Fibroblast of pulmonary artery (primary cell): ENCODE measurements around the gene INPP4B.

Experiments
- DNase-seq: peaks from one replicate; pipeline ENCODE4 v3.0.0-alpha.2; 2010; ENCODE audit warnings: low read depth
- H3K4me3 ChIP-seq: replicated peaks from 2 replicates; pipeline ENCODE4 v1.5.1; 2011; ENCODE audit warnings: low read depth, mild to moderate bottlenecking, control low read depth, low read length, moderate library complexity
- TF ChIP-seq, protein P1 (sequence below): IDR thresholded peaks from 2 replicates; pipeline ENCODE4 v1.5.1; 2011; ENCODE audit warnings: mild to moderate bottlenecking, control low read depth, low read length, inconsistent platforms; ENCODE audit errors: missing control alignments

INPP4B gene

DNA sequence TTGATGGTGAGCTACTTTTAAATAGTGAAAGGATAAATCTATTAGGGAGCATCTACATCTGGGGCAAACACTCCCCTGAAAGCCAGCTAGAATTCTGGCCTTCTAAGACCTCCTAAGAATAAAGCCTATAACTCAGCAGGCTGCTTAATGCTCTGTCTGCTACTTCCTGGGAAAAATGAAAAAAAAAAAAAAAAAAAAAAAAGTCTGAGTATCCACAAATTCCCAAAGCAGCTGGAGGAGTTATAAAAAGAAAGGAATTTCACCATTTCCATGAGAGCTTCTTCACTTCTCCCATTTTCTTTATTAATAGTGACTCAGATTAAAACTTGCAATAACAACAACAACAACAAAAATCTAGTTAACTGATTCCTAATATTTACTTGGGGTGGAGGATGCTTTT is 511.2 kb downstream of the INPP4B start:
- TF ChIP-seq, protein P1, sequence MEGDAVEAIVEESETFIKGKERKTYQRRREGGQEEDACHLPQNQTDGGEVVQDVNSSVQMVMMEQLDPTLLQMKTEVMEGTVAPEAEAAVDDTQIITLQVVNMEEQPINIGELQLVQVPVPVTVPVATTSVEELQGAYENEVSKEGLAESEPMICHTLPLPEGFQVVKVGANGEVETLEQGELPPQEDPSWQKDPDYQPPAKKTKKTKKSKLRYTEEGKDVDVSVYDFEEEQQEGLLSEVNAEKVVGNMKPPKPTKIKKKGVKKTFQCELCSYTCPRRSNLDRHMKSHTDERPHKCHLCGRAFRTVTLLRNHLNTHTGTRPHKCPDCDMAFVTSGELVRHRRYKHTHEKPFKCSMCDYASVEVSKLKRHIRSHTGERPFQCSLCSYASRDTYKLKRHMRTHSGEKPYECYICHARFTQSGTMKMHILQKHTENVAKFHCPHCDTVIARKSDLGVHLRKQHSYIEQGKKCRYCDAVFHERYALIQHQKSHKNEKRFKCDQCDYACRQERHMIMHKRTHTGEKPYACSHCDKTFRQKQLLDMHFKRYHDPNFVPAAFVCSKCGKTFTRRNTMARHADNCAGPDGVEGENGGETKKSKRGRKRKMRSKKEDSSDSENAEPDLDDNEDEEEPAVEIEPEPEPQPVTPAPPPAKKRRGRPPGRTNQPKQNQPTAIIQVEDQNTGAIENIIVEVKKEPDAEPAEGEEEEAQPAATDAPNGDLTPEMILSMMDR: no peak
- no peak for DNase-seq
- no peak overlapping the region for H3K4me3 ChIP-seq

DNA sequence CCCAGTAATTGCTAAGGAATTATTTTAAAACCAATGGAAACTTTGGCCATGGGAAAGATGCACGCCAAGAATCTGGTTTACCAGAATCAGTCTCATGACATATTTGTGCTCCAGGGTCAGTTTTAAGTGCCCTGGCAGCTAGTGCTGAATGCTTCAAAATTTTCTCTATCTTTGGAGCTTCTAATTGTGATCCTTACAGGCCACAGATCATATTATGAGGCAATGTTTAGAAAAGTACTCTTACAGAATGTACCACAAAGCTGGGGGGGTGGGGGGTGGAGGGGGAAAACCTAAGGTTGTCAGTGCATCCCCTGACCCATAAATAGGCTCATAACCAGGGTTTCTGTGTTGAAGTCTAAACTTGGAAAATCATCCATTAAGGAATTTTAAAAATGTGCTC is 514.5 kb downstream of the INPP4B start:
- TF ChIP-seq, protein P1: no peak
- no peak overlapping the region for H3K4me3 ChIP-seq
- no peak for DNase-seq

DNA sequence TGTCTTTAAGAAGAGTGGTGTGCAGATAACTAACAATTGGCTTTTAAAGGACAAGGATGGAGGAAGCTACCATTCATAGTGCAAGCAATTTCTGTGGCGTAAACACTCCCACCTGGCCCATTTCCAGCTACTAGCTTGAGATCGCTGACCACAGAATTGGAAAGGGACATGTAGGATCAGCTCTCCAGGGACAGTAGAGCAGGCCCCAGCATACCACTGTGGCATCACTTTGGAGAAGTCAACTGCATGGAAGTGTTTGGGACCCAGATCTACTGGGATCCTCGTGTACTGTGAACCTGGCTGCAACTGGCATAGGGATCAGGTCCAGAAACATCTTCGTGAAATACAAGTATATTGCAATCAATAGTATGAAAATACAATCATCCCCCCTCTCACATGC is 515.0 kb downstream of the INPP4B start:
- DNase-seq: no peak
- no peak overlapping the region for H3K4me3 ChIP-seq
- TF ChIP-seq, protein P1: no peak

DNA sequence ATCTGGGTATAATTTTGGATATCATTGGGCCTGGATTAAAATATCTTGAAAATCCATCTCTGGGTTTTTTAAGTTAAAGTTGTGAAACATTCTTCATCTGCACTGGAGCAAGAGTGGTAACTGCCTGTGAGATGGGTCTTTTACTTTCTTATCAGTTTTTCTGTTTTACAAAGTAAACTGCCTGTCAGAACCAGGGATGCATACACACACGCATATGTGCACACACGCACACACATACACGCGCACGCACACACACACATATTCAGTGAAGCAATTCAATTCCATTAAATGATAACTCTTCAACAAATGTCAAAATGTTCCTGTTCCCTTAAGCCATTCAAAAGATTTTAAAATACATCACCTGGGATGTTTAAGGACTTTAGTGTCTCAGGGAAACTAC is 515.8 kb downstream of the INPP4B start:
- H3K4me3 ChIP-seq: no peak overlapping the region
- TF ChIP-seq, protein P1: no peak
- no peak for DNase-seq

DNA sequence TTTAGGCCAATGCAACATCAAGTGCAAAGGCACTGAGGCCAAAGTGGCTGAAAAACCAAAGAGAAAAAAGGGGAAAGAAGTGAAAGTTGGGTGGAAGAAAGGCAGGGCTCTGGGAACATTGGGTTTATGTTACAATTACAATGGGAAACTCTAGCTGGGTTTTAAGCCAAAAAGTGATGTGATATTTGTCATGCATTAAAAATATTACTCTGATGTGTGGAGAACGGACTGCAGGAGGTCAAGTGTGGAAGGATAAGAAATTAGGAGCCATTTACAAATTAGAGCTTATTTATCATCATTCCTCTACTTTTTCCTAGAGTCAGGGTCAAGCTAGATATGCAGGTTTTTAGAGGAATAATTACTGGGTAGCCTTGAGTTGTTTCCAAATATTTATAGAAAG is 516.8 kb downstream of the INPP4B start:
- no peak for DNase-seq
- no peak overlapping the region for H3K4me3 ChIP-seq
- TF ChIP-seq, protein P1: no peak

DNA sequence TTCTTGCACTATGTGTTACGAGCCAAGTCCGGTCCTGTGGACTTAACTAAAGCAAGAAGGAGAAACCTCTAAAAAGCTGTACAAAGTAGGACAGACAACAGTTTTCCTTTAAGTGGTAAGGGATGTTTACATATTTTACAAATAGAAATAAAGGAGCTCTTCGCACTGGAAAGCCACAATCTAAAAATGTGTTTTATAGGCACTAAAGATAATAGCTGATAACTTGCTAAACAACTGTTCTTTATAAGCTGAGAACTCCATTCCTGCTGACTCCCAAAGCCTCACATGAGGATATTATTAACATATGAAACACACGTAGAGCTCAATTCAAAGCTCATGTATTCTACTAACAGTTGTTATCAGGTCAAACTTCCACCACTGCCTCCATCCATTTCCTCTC is 519.9 kb downstream of the INPP4B start:
- no peak for DNase-seq
- no peak overlapping the region for H3K4me3 ChIP-seq
- TF ChIP-seq, protein P1: no peak

DNA sequence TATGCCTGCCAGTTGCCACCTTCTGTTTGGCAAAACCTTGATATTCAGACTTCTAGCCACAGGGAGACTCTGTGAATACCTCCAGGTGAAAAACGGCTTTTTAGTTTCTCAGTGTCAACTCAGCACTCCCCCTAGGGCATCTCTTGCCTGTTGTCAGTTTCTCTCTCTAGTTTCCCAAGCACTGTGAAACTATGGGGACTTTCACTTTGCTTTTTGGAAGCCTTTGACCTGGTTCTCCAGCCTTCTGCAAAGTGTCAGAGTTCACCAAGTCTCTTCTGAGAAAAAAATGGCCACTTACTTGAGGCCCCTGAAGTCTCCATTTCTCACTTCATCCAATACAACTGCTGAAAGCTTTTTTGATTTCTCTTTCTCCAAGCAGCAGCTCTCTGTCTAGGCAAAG is 521.5 kb downstream of the INPP4B start:
- TF ChIP-seq, protein P1: no peak
- H3K4me3 ChIP-seq: no peak overlapping the region
- no peak for DNase-seq
